Hepatic stellate cell (primary cell): Measurements from ENCODE around the gene ALPK1.
"Not testable (repeated sequence)": the region's sequence is repeated elsewhere in the genome, so short reads cannot be mapped to it uniquely, and the experiment has no call there.

Source experiments
- DNase-seq: peaks from one replicate; pipeline ENCODE4 v3.0.0; 2011; ENCODE audit warnings: low spot score

ALPK1 gene

GRCh38 chr4:112296949-112297880 lies at the start of gene ALPK1:
Gene ALPK1 (plus strand): TSS chr4:112297369.
- peak; percentile 74 for DNase-seq

- DNase-seq: no peak
These were observed 46.0 kb upstream of the ALPK1 start for GRCh38 chr4:112251019-112251643.

- no peak for DNase-seq
These were observed 44.9 kb upstream of the ALPK1 start for GRCh38 chr4:112252234-112252633.

GRCh38 chr4:112253382-112254000 lies 43.7 kb upstream of the ALPK1 start:
- DNase-seq: no peak

- no peak for DNase-seq
These were observed 40.1 kb upstream of the ALPK1 start for GRCh38 chr4:112257098-112257497.

GRCh38 chr4:112266823-112267222 lies 30.3 kb upstream of the ALPK1 start:
- no peak for DNase-seq

GRCh38 chr4:112270051-112270450 lies 27.1 kb upstream of the ALPK1 start:
- DNase-seq: no peak

- no peak for DNase-seq
These were observed 26.3 kb upstream of the ALPK1 start for GRCh38 chr4:112270640-112271421.

- no peak for DNase-seq
These were observed 24.9 kb upstream of the ALPK1 start for GRCh38 chr4:112272292-112272691.

GRCh38 chr4:112274959-112275358 lies 22.2 kb upstream of the ALPK1 start:
- DNase-seq: no peak

- no peak for DNase-seq
These were observed 21.1 kb upstream of the ALPK1 start for GRCh38 chr4:112276113-112276512.

GRCh38 chr4:112277220-112277619 lies 19.9 kb upstream of the ALPK1 start:
- DNase-seq: no peak

- no peak for DNase-seq
These were observed 19.3 kb upstream of the ALPK1 start for GRCh38 chr4:112277705-112278448.

GRCh38 chr4:112279025-112279881 lies 17.9 kb upstream of the ALPK1 start:
- no peak for DNase-seq

- no peak for DNase-seq
These were observed 17.3 kb upstream of the ALPK1 start for GRCh38 chr4:112279882-112280315.

- no peak for DNase-seq
These were observed 16.6 kb upstream of the ALPK1 start for GRCh38 chr4:112280386-112281056.

- DNase-seq: not testable (repeated sequence)
These were observed 15.2 kb upstream of the ALPK1 start for GRCh38 chr4:112281895-112282398.

- DNase-seq: no peak
These were observed 14.1 kb upstream of the ALPK1 start for GRCh38 chr4:112282860-112283667.

- DNase-seq: no peak
These were observed 13.0 kb upstream of the ALPK1 start for GRCh38 chr4:112284166-112284565.
